GM21528 (cell line): ENCODE measurements around the gene OPN1MW3.
"Not testable (repeated sequence)": the region's sequence is repeated elsewhere in the genome, so short reads cannot be mapped to it uniquely, and the experiment has no call there.

Source experiments
- ATAC-seq: cut with Tn5 transposase; IDR thresholded peaks from one replicate; pipeline ENCODE4 v1.9.1; 2021; ENCODE audit warnings: mild to moderate bottlenecking, moderate library complexity; ENCODE audit not compliant: unreplicated experiment, low FRiP score

The OPN1MW3 gene

GRCh38 chrX:154257282-154257681 is at the start of gene OPN1MW3:
Gene OPN1MW3, plus strand, starts transcription at chrX:154257582. Its CDS starts 38 bp downstream, at chrX:154257620.
- ATAC-seq, result not testable (repeated sequence)

- not testable (repeated sequence) for ATAC-seq
Measured at GRCh38 chrX:154209670-154210418, 47.5 kb upstream of the OPN1MW3 start.

GRCh38 chrX:154211057-154211456 is 46.3 kb upstream of the OPN1MW3 start:
- ATAC-seq, result not testable (repeated sequence)

- ATAC-seq, result not testable (repeated sequence)
Measured at GRCh38 chrX:154211499-154211898, 45.9 kb upstream of the OPN1MW3 start.

- ATAC-seq, result not testable (repeated sequence)
Measured at GRCh38 chrX:154219456-154219855, 37.9 kb upstream of the OPN1MW3 start, which contains the start of gene OPN1MW2. Gene OPN1MW2, plus strand, starts transcription at chrX:154219756. Its CDS starts 60 bp downstream, at chrX:154219816.

GRCh38 chrX:154225292-154225691 is 32.1 kb upstream of the OPN1MW3 start:
- ATAC-seq, result not testable (repeated sequence)

- ATAC-seq, result not testable (repeated sequence)
Measured at GRCh38 chrX:154226706-154227105, 30.7 kb upstream of the OPN1MW3 start.

GRCh38 chrX:154231443-154231842 is 25.9 kb upstream of the OPN1MW3 start:
- ATAC-seq, result not testable (repeated sequence)

- ATAC-seq, result not testable (repeated sequence)
Measured at GRCh38 chrX:154233620-154234019, 23.8 kb upstream of the OPN1MW3 start.

- ATAC-seq, result not testable (repeated sequence)
Measured at GRCh38 chrX:154238939-154239559, 18.3 kb upstream of the OPN1MW3 start.

GRCh38 chrX:154239982-154240503 is 17.3 kb upstream of the OPN1MW3 start:
- not testable (repeated sequence) for ATAC-seq

- ATAC-seq, result not testable (repeated sequence)
Measured at GRCh38 chrX:154247377-154248045, 9.9 kb upstream of the OPN1MW3 start.

- ATAC-seq, result not testable (repeated sequence)
Measured at GRCh38 chrX:154248076-154248475, 9.3 kb upstream of the OPN1MW3 start.

GRCh38 chrX:154258711-154259110 is 1.3 kb downstream of the OPN1MW3 start:
- ATAC-seq, result not testable (repeated sequence)

- ATAC-seq, result not testable (repeated sequence)
Measured at GRCh38 chrX:154263072-154263471, 5.7 kb downstream of the OPN1MW3 start.

GRCh38 chrX:154269245-154269644 is 11.9 kb downstream of the OPN1MW3 start:
- not testable (repeated sequence) for ATAC-seq

GRCh38 chrX:154284489-154285338 is 27.3 kb downstream of the OPN1MW3 start:
- not testable (repeated sequence) for ATAC-seq

GRCh38 chrX:154286406-154286805 is 29.0 kb downstream of the OPN1MW3 start:
- ATAC-seq, result not testable (repeated sequence)

- ATAC-seq, result no peak
Measured at GRCh38 chrX:154294791-154295574, 37.6 kb downstream of the OPN1MW3 start, which contains the start of gene TEX28. Gene TEX28, minus strand, starts transcription at chrX:154295124. Its CDS starts 3,007 bp downstream, at chrX:154292117.
